Thyroid gland (tissue), 4 donors: ENCODE measurements around the gene GPD1L. TPM values are rescaled to one million over a fixed set of nuclear protein-coding genes. Genes with fewer than 3 reads are reported as not detected.

Experiments used
- DNase-seq, 2 donors: peaks; one replicate each; pipeline ENCODE4 v3.0.0-alpha.2; 2019
- H3K27ac ChIP-seq, 3 donors: fragments of 200-600 bp; sonication (generic); 1 replicate in 2 of 3; 2 replicates in 1 of 3; pipeline ENCODE4 v1.5.1; 2016 to 2019; ENCODE audit warnings: mild to moderate bottlenecking in 1 of 3, moderate library complexity in 1 of 3
- H3K27me3 ChIP-seq: fragments of 200-600 bp; sonication (generic); one replicate; pipeline ENCODE4 v1.5.1; 2019
- H3K36me3 ChIP-seq, 2 donors: fragments of 200-600 bp; sonication (generic); one replicate each; pipeline ENCODE4 v1.5.1; 2016 to 2019
- H3K4me1 ChIP-seq, 2 donors: fragments of 200-600 bp; sonication (generic); one replicate each; pipeline ENCODE4 v1.5.1; 2017 to 2019
- H3K4me3 ChIP-seq, 3 donors: fragments of 200-600 bp; sonication (generic); replicated peaks in 1 of 3; 1 replicate in 2 of 3; 2 replicates in 1 of 3; pipeline ENCODE4 v1.5.1; 2016; ENCODE audit warnings: mild to moderate bottlenecking in 1 of 3
- H3K9me3 ChIP-seq: fragments of 200-600 bp; sonication (generic); one replicate; pipeline ENCODE4 v1.5.1; 2017
- CTCF ChIP-seq, 6 experiments: fragments of 200-600 bp in 3 of 6; fragments of 450-650 bp in 3 of 6; sonication (generic) in 3 of 6; IDR thresholded peaks; one replicate each; pipeline ENCODE4 v1.5.1; 2016 to 2019; ENCODE audit warnings: antibody characterized with exemption in 6 of 6, mild to moderate bottlenecking in 2 of 6, inconsistent platforms in 1 of 6, moderate library complexity in 1 of 6
- POLR2A ChIP-seq, 2 donors: fragments of 450-650 bp; IDR thresholded peaks; one replicate each; pipeline ENCODE4 v1.6.1; 2017; ENCODE audit warnings: antibody characterized with exemption in 2 of 2, mild to moderate bottlenecking in 2 of 2, moderate library complexity in 1 of 2
- WGBS, 2 donors: methylation state at CpG; one replicate each; pipeline ENCODE4 v1.1.5; 2017; 5-methylcytosine and 5-hydroxymethylcytosine counted together
- intact Hi-C: fragments of 100-400 bp; cut with DNase I; formaldehyde crosslinking; loops from one replicate; pipeline ENCODE4 v1.15.1; 2023
- total RNA-seq, 4 donors: library from RNA; depleted of rRNA; stranded (reverse); fragments of >200 nt; gene quantifications; one replicate each; pipeline ENCODE4 v1.2.3, GENCODE V29; 2016

GPD1L gene
- total RNA-seq, 4 donors from 2014 or later: 66.4 to 137 (median 104) TPM

- no peaks in the 10 kb centered on the region for H3K27me3 ChIP-seq
- no peak overlapping the region for H3K27ac ChIP-seq
- DNase-seq: no peak
- H3K4me3 ChIP-seq: no peak overlapping the region
- peaks cover 0 to 3% of the 10 kb centered on the region in 2 donors for H3K36me3 ChIP-seq
- H3K4me1 ChIP-seq: peaks cover 0 to 17% of the 10 kb centered on the region in 2 donors
- H3K9me3 ChIP-seq: no peaks in the 10 kb centered on the region
- intact Hi-C loops: no loop called here
- no peak for TF ChIP-seq CTCF (IDR thresholded peaks at IDR 0.05)
- WGBS, 2 donors: 91 to 92% methylated on average over 2 of the region's 2 CpGs
Measured at GRCh38 chr3:32132706-32133105, 26.3 kb downstream of the GPD1L start.

- H3K27me3 ChIP-seq: no peaks in the 10 kb centered on the region
- H3K4me1 ChIP-seq: peaks cover 0 to 21% of the 10 kb centered on the region in 2 donors
- no peak for DNase-seq
- intact Hi-C loops: no loop called here
- H3K4me3 ChIP-seq: no peak overlapping the region
- no peak overlapping the region for H3K27ac ChIP-seq
- H3K36me3 ChIP-seq: peaks cover 0 to 3% of the 10 kb centered on the region in 2 donors
- TF ChIP-seq CTCF (IDR thresholded peaks at IDR 0.05): no peak
- TF ChIP-seq POLR2A (IDR thresholded peaks at IDR 0.05): no peak
- WGBS, 2 donors: 73 to 100% methylated on average over 1 of the region's 1 CpG
- H3K9me3 ChIP-seq: no peaks in the 10 kb centered on the region
Measured at GRCh38 chr3:32136703-32137102, 30.3 kb downstream of the GPD1L start.

- H3K4me1 ChIP-seq: peaks cover 0 to 21% of the 10 kb centered on the region in 2 donors
- DNase-seq: no peak
- no peak overlapping the region for H3K27ac ChIP-seq
- TF ChIP-seq CTCF (IDR thresholded peaks at IDR 0.05) (no peak), POLR2A (IDR thresholded peaks at IDR 0.05) (no peak)
- no peaks in the 10 kb centered on the region for H3K27me3 ChIP-seq
- intact Hi-C loops: no loop called here
- peaks cover 0 to 3% of the 10 kb centered on the region in 2 donors for H3K36me3 ChIP-seq
- no peaks in the 10 kb centered on the region for H3K9me3 ChIP-seq
- WGBS, 2 donors: 67 to 73% methylated on average over 4 of the region's 4 CpGs
- H3K4me3 ChIP-seq: no peak overlapping the region
Measured at GRCh38 chr3:32137870-32138269, 31.4 kb downstream of the GPD1L start.

- Histone ChIP-seq H3K4me3 (no peak overlapping the region), H3K27me3 (no peaks in the 10 kb centered on the region), H3K9me3 (no peaks in the 10 kb centered on the region), H3K27ac (no peak overlapping the region), H3K36me3 (peaks cover 0 to 3% of the 10 kb centered on the region in 2 donors), H3K4me1 (peaks cover 0 to 18% of the 10 kb centered on the region in 2 donors)
- DNase-seq: no peak
- intact Hi-C loops: no loop called here
- TF ChIP-seq CTCF (IDR thresholded peaks at IDR 0.05) (no peak), POLR2A (IDR thresholded peaks at IDR 0.05) (no peak)
- 76 to 88% methylated on average over 8 of the region's 8 CpGs for WGBS, 2 donors
Measured at GRCh38 chr3:32138545-32139104, 32.2 kb downstream of the GPD1L start.

- H3K9me3 ChIP-seq: no peaks in the 10 kb centered on the region
- peaks cover 0 to 3% of the 10 kb centered on the region in 2 donors for H3K36me3 ChIP-seq
- H3K27ac ChIP-seq: no peak overlapping the region
- intact Hi-C loops: loop anchor here (5.0 kb wide), 1 partner anchor 119 kb away; no protein-coding TSS in a partner anchor
- WGBS, 2 donors: 77 to 84% methylated on average over 5 of the region's 5 CpGs
- H3K4me3 ChIP-seq: no peak overlapping the region
- TF ChIP-seq CTCF (IDR thresholded peaks at IDR 0.05) (no peak), POLR2A (IDR thresholded peaks at IDR 0.05) (no peak)
- DNase-seq: no peak
- peaks cover 0 to 12% of the 10 kb centered on the region in 2 donors for H3K4me1 ChIP-seq
- H3K27me3 ChIP-seq: no peaks in the 10 kb centered on the region
Measured at GRCh38 chr3:32140943-32141342, 34.5 kb downstream of the GPD1L start.
